Measurements from ENCODE around the gene C1QB.

The C1QB gene

DNA sequence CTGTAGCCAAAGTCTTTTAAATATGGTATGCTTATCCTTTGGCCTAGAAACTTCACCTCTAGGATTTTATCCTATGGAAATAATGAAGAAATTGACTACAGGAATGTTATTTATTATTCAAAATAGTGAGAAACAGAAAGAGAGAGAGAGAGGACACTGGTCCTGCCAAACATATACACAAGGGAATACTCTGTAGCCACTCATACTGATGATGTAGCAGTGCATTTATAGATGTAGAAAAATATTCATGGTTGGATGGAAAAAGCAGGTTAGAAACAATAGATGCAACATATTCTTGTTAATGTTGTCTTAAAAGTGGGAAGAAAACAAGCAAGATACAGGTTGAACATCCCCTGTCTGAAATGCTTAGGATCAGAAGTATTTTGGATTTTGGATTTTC lies 35.4 kb downstream of the C1QB start (continued):
- TF ChIP-seq, protein P1, sequence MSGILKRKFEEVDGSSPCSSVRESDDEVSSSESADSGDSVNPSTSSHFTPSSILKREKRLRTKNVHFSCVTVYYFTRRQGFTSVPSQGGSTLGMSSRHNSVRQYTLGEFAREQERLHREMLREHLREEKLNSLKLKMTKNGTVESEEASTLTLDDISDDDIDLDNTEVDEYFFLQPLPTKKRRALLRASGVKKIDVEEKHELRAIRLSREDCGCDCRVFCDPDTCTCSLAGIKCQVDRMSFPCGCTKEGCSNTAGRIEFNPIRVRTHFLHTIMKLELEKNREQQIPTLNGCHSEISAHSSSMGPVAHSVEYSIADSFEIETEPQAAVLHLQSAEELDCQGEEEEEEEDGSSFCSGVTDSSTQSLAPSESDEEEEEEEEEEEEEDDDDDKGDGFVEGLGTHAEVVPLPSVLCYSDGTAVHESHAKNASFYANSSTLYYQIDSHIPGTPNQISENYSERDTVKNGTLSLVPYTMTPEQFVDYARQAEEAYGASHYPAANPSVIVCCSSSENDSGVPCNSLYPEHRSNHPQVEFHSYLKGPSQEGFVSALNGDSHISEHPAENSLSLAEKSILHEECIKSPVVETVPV (CRISPR knock-in tag; IDR thresholded peaks at IDR 0.05) = no peak
- TF ChIP-seq ZNF70 (CRISPR knock-in tag; IDR thresholded peaks at IDR 0.05) (no peak), ARNTL (CRISPR knock-in tag; IDR thresholded peaks at IDR 0.05; ENCODE audit: borderline replicate concordance, low read depth) (no peak), SNAI2 (CRISPR knock-in tag; IDR thresholded peaks at IDR 0.05) (no peak), GLIS3 (CRISPR knock-in tag; IDR thresholded peaks at IDR 0.05) (no peak), ZC3H10 (CRISPR knock-in tag; IDR thresholded peaks at IDR 0.05) (no peak), BACH2 (CRISPR knock-in tag; IDR thresholded peaks at IDR 0.05; ENCODE audit: borderline replicate concordance) (no peak), TOX (CRISPR knock-in tag; IDR thresholded peaks at IDR 0.05; ENCODE audit: borderline replicate concordance) (no peak)
- TF ChIP-seq, protein P2, sequence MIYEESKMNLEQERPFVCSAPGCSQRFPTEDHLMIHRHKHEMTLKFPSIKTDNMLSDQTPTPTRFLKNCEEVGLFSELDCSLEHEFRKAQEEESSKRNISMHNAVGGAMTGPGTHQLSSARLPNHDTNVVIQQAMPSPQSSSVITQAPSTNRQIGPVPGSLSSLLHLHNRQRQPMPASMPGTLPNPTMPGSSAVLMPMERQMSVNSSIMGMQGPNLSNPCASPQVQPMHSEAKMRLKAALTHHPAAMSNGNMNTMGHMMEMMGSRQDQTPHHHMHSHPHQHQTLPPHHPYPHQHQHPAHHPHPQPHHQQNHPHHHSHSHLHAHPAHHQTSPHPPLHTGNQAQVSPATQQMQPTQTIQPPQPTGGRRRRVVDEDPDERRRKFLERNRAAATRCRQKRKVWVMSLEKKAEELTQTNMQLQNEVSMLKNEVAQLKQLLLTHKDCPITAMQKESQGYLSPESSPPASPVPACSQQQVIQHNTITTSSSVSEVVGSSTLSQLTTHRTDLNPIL (CRISPR knock-in tag; IDR thresholded peaks at IDR 0.05; ENCODE audit: low read depth) = no peak

DNA sequence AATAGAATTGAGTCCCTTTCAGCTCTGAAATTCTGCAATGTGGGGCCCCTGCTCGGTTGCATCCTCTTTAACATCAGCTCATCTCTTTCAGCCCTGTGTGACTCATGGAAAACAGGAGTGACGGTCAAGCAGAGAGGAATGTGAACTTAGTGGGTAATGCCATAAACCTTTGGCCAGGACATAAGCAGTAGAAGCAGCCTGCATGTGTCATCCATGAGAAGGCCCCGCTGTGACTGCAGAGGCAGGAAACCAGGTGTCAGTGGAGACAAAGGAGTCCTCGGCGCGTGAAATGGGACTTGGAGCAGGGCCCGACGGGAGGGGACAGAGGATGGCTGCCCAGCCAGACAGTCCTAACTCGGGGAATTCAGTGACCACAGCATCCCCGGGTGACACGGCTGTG lies 36.5 kb downstream of the C1QB start:
- no peak for TF ChIP-seq TOX (CRISPR knock-in tag; IDR thresholded peaks at IDR 0.05; ENCODE audit: borderline replicate concordance)
- 0 out of 2 replicates have a peak, but pooled peaks have one; percentile 19 for TF ChIP-seq ZFP3 (CRISPR knock-in tag; IDR thresholded peaks at IDR 0.05)
- ATAC-seq = peak; percentile 94

DNA sequence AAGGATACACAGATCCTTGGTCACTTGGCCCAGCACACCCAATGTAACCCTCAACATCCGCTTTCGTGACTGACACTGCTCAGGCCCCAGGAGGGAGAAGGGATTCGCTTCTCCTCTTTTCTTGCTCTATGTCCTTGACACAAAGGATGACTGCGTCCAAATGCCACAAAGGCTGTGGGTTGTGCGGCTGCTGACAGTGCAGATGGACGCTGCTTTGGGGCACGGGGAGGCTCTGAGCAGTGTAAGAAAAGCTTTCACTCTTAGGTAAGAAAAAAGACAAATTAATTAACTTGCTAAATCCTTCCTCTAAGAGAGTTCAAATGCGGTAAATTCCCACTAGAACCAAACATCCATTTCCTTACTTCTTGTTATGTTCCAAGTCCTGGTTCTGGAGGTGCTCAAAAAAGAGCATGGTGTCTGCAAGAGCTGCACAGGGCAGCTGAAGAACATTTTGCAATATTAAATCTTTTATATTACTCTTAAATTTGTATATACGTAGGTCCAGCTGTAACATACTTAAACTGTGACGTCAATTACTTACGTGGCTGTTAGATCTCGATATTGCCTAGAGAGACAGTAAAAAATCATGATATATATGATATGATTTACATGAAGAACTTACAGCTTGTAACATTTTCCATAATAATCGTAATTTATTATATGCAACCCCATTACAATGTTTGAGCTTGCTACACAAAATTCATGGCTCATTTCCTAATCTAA lies 38.2 kb downstream of the C1QB start:
- TF ChIP-seq ZFP30 (CRISPR knock-in tag; IDR thresholded peaks at IDR 0.05) (no peak), ISL1 (CRISPR knock-in tag; IDR thresholded peaks at IDR 0.05) (no peak), OSR1 (CRISPR knock-in tag; IDR thresholded peaks at IDR 0.05) (no peak), ESRRG (CRISPR knock-in tag; IDR thresholded peaks at IDR 0.05) (no peak), ZFP3 (CRISPR knock-in tag; IDR thresholded peaks at IDR 0.05) (no peak), GLIS3 (CRISPR knock-in tag; IDR thresholded peaks at IDR 0.05) (no peak), ZC3H10 (CRISPR knock-in tag; IDR thresholded peaks at IDR 0.05) (no peak)
- no peak for ATAC-seq

DNA sequence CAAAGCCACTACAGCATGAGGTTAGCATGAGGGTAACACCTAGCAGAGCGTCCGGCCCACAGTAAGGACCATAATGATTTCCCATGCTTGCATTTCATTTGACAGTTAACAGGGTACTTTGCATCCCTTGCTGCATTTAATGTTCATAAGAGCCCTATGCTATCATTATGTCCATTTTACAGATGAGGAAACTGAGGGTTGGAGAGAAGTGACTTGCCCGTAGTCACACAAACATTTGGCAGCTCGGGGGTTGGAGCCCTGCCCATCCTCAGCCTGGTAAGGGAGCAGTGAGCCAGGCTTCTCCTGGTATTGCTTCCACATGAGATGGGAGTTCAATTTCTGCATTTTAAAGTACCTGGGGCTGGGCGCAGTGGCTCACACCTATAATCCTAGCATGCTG lies 41.1 kb downstream of the C1QB start:
- ATAC-seq = no peak
- no peak for TF ChIP-seq TOX (CRISPR knock-in tag; IDR thresholded peaks at IDR 0.05; ENCODE audit: borderline replicate concordance)
- TF ChIP-seq ISL1 (CRISPR knock-in tag; IDR thresholded peaks at IDR 0.05) = no peak
- TF ChIP-seq ZFP30 (CRISPR knock-in tag; IDR thresholded peaks at IDR 0.05) = no peak
- no peak for TF ChIP-seq TCF4 (CRISPR knock-in tag; IDR thresholded peaks at IDR 0.05; ENCODE audit: borderline replicate concordance)
- no peak for TF ChIP-seq SNAI2 (CRISPR knock-in tag; IDR thresholded peaks at IDR 0.05)
- no peak for TF ChIP-seq ZNF565 (CRISPR knock-in tag; conservative IDR thresholded peaks at IDR 0.05; ENCODE audit: low read depth)
- TF ChIP-seq ZFP3 (CRISPR knock-in tag; IDR thresholded peaks at IDR 0.05) = no peak
- no peak for TF ChIP-seq ZNF70 (CRISPR knock-in tag; IDR thresholded peaks at IDR 0.05)
- TF ChIP-seq RARB (CRISPR knock-in tag; IDR thresholded peaks at IDR 0.05) = no peak
- TF ChIP-seq, protein P2 (CRISPR knock-in tag; IDR thresholded peaks at IDR 0.05; ENCODE audit: low read depth) = no peak

DNA sequence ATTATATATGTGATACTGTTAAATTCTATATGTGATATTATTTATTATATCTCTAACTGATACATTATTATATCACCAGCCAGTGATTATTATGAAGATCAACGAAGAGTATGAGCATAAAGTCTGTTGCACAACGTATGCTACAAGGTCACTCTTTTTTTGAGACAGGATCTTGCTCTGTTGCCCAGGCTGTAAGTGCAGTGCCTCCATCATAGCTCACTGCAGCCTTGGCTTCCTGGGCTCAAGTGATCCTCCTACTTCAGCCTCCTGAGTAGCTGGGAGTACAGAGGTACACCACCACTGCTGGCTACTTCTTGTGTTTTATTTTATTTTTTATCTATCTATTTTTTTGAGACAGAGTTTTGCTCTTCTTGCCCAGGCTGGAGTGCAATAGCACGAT lies 43.6 kb downstream of the C1QB start:
- TF ChIP-seq ZNF70 (CRISPR knock-in tag; IDR thresholded peaks at IDR 0.05) (no peak), OSR1 (CRISPR knock-in tag; IDR thresholded peaks at IDR 0.05) (no peak), ZNF565 (CRISPR knock-in tag; conservative IDR thresholded peaks at IDR 0.05; ENCODE audit: low read depth) (no peak), ZC3H10 (CRISPR knock-in tag; IDR thresholded peaks at IDR 0.05) (no peak), RARB (CRISPR knock-in tag; IDR thresholded peaks at IDR 0.05) (no peak), BACH2 (CRISPR knock-in tag; IDR thresholded peaks at IDR 0.05; ENCODE audit: borderline replicate concordance) (no peak), ISL1 (CRISPR knock-in tag; IDR thresholded peaks at IDR 0.05) (no peak), ARNTL (CRISPR knock-in tag; IDR thresholded peaks at IDR 0.05; ENCODE audit: borderline replicate concordance, low read depth) (no peak)
- TF ChIP-seq, protein P3, sequence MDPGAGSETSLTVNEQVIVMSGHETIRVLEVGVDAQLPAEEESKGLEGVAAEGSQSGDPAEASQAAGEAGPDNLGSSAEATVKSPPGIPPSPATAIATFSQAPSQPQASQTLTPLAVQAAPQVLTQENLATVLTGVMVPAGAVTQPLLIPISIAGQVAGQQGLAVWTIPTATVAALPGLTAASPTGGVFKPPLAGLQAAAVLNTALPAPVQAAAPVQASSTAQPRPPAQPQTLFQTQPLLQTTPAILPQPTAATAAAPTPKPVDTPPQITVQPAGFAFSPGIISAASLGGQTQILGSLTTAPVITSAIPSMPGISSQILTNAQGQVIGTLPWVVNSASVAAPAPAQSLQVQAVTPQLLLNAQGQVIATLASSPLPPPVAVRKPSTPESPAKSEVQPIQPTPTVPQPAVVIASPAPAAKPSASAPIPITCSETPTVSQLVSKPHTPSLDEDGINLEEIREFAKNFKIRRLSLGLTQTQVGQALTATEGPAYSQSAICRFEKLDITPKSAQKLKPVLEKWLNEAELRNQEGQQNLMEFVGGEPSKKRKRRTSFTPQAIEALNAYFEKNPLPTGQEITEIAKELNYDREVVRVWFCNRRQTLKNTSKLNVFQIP (CRISPR knock-in tag; IDR thresholded peaks at IDR 0.05; ENCODE audit: borderline replicate concordance, low read depth) = no peak
- TF ChIP-seq, protein P4, sequence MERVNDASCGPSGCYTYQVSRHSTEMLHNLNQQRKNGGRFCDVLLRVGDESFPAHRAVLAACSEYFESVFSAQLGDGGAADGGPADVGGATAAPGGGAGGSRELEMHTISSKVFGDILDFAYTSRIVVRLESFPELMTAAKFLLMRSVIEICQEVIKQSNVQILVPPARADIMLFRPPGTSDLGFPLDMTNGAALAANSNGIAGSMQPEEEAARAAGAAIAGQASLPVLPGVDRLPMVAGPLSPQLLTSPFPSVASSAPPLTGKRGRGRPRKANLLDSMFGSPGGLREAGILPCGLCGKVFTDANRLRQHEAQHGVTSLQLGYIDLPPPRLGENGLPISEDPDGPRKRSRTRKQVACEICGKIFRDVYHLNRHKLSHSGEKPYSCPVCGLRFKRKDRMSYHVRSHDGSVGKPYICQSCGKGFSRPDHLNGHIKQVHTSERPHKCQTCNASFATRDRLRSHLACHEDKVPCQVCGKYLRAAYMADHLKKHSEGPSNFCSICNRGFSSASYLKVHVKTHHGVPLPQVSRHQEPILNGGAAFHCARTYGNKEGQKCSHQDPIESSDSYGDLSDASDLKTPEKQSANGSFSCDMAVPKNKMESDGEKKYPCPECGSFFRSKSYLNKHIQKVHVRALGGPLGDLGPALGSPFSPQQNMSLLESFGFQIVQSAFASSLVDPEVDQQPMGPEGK (CRISPR knock-in tag; IDR thresholded peaks at IDR 0.05; ENCODE audit: borderline replicate concordance) = no peak
- no peak for ATAC-seq
